Astrocyte (in vitro differentiated cells and primary cell): ENCODE data around the gene TMEM37. TPM values are rescaled to one million over a fixed set of nuclear protein-coding genes. Genes with fewer than 3 reads are reported as not detected.

Source experiments
- DNase-seq: peaks from one replicate; pipeline ENCODE4 v3.0.0-alpha.2; 2010; ENCODE audit warnings: low read depth
- FAIRE-seq: peaks from 2 replicates; lab custom pipeline; 2011; peaks lifted over from hg19 to GRCh38; lab: Jason Lieb, UNC
- H2AFZ ChIP-seq: 2 replicates; pipeline ENCODE4 v1.6.0; 2012; ENCODE audit warnings: low read depth, low read length, inconsistent platforms
- H3K27ac ChIP-seq: 2 replicates; pipeline ENCODE4 v1.5.1; 2011; ENCODE audit warnings: low read depth, low read length, inconsistent platforms
- H3K27me3 ChIP-seq: 2 replicates; pipeline ENCODE4 v1.6.0; 2011; ENCODE audit warnings: low read length, inconsistent platforms; ENCODE audit not compliant: insufficient read depth
- H3K36me3 ChIP-seq: 2 replicates; pipeline ENCODE4 v1.5.1; 2011; ENCODE audit warnings: low read length, inconsistent platforms; ENCODE audit not compliant: insufficient read depth
- H3K4me1 ChIP-seq: 2 replicates; pipeline ENCODE4 v1.5.1; 2011; ENCODE audit warnings: low read length, inconsistent platforms; ENCODE audit not compliant: insufficient read depth
- H3K4me2 ChIP-seq: 2 replicates; pipeline ENCODE4 v1.6.0; 2012; ENCODE audit warnings: low read length, inconsistent platforms
- H3K4me3 ChIP-seq: 2 replicates; pipeline ENCODE4 v1.5.1; 2011; ENCODE audit warnings: low read depth, mild to moderate bottlenecking, low read length, inconsistent platforms; ENCODE audit not compliant: insufficient read depth
- H3K79me2 ChIP-seq: 2 replicates; pipeline ENCODE4 v1.6.0; 2012; ENCODE audit warnings: mild to moderate bottlenecking, low read length, inconsistent platforms; ENCODE audit not compliant: insufficient read depth
- H3K9ac ChIP-seq: 2 replicates; pipeline ENCODE4 v1.6.0; 2012; ENCODE audit warnings: mild to moderate bottlenecking, low read length, inconsistent platforms
- H3K9me3 ChIP-seq: 2 replicates; pipeline ENCODE4 v1.5.1; 2012; ENCODE audit warnings: low read depth, mild to moderate bottlenecking, low read length, inconsistent platforms; ENCODE audit not compliant: insufficient read depth
- H4K20me1 ChIP-seq: 2 replicates; pipeline ENCODE4 v1.6.0; 2012; ENCODE audit warnings: low read length, inconsistent platforms; ENCODE audit not compliant: insufficient read depth
- H3K27ac Mint-ChIP-seq: one replicate; pipeline ENCODE4 v1.8.0; 2021; ENCODE audit warnings: mild to moderate bottlenecking, mixed read lengths; ENCODE audit not compliant: unreplicated experiment
- H3K27me3 Mint-ChIP-seq: one replicate; pipeline ENCODE4 v1.8.0; 2021; ENCODE audit warnings: low read depth, mixed read lengths; ENCODE audit not compliant: unreplicated experiment
- H3K36me3 Mint-ChIP-seq: one replicate; pipeline ENCODE4 v1.8.0; 2021; ENCODE audit warnings: low read depth, mixed read lengths; ENCODE audit not compliant: unreplicated experiment
- H3K4me1 Mint-ChIP-seq: one replicate; pipeline ENCODE4 v1.8.0; 2021; ENCODE audit warnings: low read depth, mixed read lengths; ENCODE audit not compliant: unreplicated experiment
- H3K4me3 Mint-ChIP-seq: one replicate; pipeline ENCODE4 v1.8.0; 2021; ENCODE audit warnings: mild to moderate bottlenecking, moderate library complexity, mixed read lengths; ENCODE audit not compliant: unreplicated experiment
- H3K9me3 Mint-ChIP-seq: one replicate; pipeline ENCODE4 v1.8.0; 2021; ENCODE audit warnings: mild to moderate bottlenecking, mixed read lengths; ENCODE audit not compliant: unreplicated experiment
- CTCF ChIP-seq: IDR thresholded peaks from 2 replicates; pipeline ENCODE4 v1.5.1; 2011; ENCODE audit warnings: low read depth, mild to moderate bottlenecking, inconsistent platforms, low read length, moderate library complexity; ENCODE audit not compliant: insufficient read depth
- EZH2 ChIP-seq: IDR thresholded peaks from 2 replicates; pipeline ENCODE4 v1.6.1; 2012; ENCODE audit warnings: mild to moderate bottlenecking, low read length, inconsistent platforms; ENCODE audit not compliant: insufficient read depth
- total RNA-seq: library from RNA; stranded (reverse); gene quantifications from 2 replicates; pipeline ENCODE4 v1.2.1, GENCODE V29; 2021

The TMEM37 gene
- total RNA-seq, 1 donor from 2014 or later: 1.6 TPM

DNA sequence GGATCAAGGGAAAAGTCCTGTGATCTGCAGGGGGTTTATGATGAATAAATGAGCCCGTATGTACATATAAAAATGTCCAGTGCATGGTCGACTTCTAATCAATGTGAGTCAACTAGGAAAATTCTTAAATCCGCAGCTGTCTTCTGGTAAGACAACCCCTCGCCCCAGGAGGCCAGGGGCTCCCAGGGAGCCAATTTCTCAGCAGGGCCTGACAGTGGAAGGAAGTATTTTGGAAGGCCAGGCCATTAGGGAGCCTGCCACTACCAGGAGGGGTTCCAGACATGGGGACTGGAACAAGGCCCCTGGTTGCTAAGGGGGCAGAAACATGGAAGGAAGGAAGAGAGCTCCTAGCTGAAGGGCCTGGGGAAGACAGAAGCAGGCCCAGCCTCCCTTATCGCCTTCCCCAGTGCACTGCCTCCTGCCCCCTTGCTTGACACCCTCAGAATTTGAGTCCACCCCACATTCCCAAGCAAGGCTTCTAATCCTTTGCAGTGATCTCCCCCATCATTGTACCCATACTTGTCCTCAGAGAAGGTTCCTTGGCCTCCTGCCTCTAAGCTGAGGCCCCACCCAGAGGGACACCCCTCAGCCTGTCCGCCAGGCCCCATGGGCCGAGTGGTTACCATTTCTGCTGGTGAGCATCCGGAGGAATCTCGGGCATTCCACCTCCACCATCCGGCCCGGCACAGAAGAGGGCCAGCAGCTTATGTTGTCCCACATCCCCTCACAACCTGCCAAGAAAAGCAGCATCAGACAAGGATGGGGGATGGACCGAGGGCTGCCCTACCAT is 46.7 kb downstream of the TMEM37 start:
- no peaks in the 10 kb centered on the region for H3K4me1 Mint-ChIP-seq
- no peaks in the 10 kb centered on the region for H3K9me3 Mint-ChIP-seq

GRCh38 chr2:119478978-119479295 is 47.3 kb downstream of the TMEM37 start:
- no peak overlapping the region for H2AFZ ChIP-seq
- no peak for DNase-seq
- H3K4me1 ChIP-seq: peaks cover 3% of the 10 kb centered on the region
- H3K79me2 ChIP-seq: no peaks in the 10 kb centered on the region
- Mint-ChIP-seq H3K27me3 (peaks cover 44% of the 10 kb centered on the region), H3K9me3 (no peaks in the 10 kb centered on the region), H3K4me1 (peaks cover under 1% of the 10 kb centered on the region), H3K36me3 (no peaks in the 10 kb centered on the region), H3K27ac (no peak overlapping the region), H3K4me3 (no peak overlapping the region)
- no peak for FAIRE-seq
- H4K20me1 ChIP-seq: no peaks in the 10 kb centered on the region
- H3K27ac ChIP-seq: no peak overlapping the region
- no peak overlapping the region for H3K4me2 ChIP-seq
- H3K9me3 ChIP-seq: no peaks in the 10 kb centered on the region
- no peaks in the 10 kb centered on the region for H3K36me3 ChIP-seq
- TF ChIP-seq EZH2 (no peak), CTCF (no peak)
- no peak overlapping the region for H3K9ac ChIP-seq
- H3K27me3 ChIP-seq: peaks cover 5% of the 10 kb centered on the region
- no peak overlapping the region for H3K4me3 ChIP-seq

More for the DNA sequence above, 46.7 kb downstream of the TMEM37 start:
- Histone ChIP-seq H3K9ac (no peak overlapping the region), H3K79me2 (no peaks in the 10 kb centered on the region), H3K36me3 (no peaks in the 10 kb centered on the region), H3K4me3 (no peak overlapping the region), H3K27ac (no peak overlapping the region), H3K27me3 (peaks cover 5% of the 10 kb centered on the region), H2AFZ (no peak overlapping the region), H4K20me1 (no peaks in the 10 kb centered on the region), H3K4me2 (no peak overlapping the region), H3K9me3 (no peaks in the 10 kb centered on the region), H3K4me1 (peaks cover 3% of the 10 kb centered on the region)
- DNase-seq: no peak
- H3K4me3 Mint-ChIP-seq: no peak overlapping the region
- peaks cover 43% of the 10 kb centered on the region for H3K27me3 Mint-ChIP-seq
- no peak for TF ChIP-seq EZH2
- TF ChIP-seq CTCF: no peak
- no peaks in the 10 kb centered on the region for H3K36me3 Mint-ChIP-seq
- FAIRE-seq: no peak
- H3K27ac Mint-ChIP-seq: no peak overlapping the region

GRCh38 chr2:119480184-119480583 is 48.5 kb downstream of the TMEM37 start:
- H3K9ac ChIP-seq: no peak overlapping the region
- peaks cover 3% of the 10 kb centered on the region for H3K4me1 ChIP-seq
- H3K36me3 Mint-ChIP-seq: no peaks in the 10 kb centered on the region
- DNase-seq (no peak), FAIRE-seq (no peak)
- no peaks in the 10 kb centered on the region for H3K79me2 ChIP-seq
- H3K36me3 ChIP-seq: no peaks in the 10 kb centered on the region
- peaks cover 5% of the 10 kb centered on the region for H3K27me3 ChIP-seq
- peaks cover 10% of the 10 kb centered on the region for H3K4me1 Mint-ChIP-seq
- H3K27ac Mint-ChIP-seq: no peak overlapping the region
- TF ChIP-seq EZH2 (no peak), CTCF (no peak)
- H3K4me3 ChIP-seq: no peak overlapping the region
- H3K27me3 Mint-ChIP-seq: peaks cover 37% of the 10 kb centered on the region
- no peak overlapping the region for H3K4me2 ChIP-seq
- no peaks in the 10 kb centered on the region for H3K9me3 ChIP-seq
- H4K20me1 ChIP-seq: no peaks in the 10 kb centered on the region
- H2AFZ ChIP-seq: no peak overlapping the region
- no peaks in the 10 kb centered on the region for H3K9me3 Mint-ChIP-seq
- H3K27ac ChIP-seq: no peak overlapping the region
- no peak overlapping the region for H3K4me3 Mint-ChIP-seq
